Spleen (tissue), 11 donors: ENCODE results near the gene SMOC1. TPM values are rescaled to one million over a fixed set of nuclear protein-coding genes. Genes with fewer than 3 reads are reported as not detected.

Source experiments
- DNase-seq: peaks from one replicate; pipeline ENCODE4 v3.0.0-alpha.2; 2020
- H3K27ac ChIP-seq, 8 donors: fragments of 200-600 bp; sonication (generic) in 7 of 8; 1 replicate in 4 of 8; 2 replicates in 4 of 8; pipeline versions ENCODE4 v1.5.0 to v1.8.0; 2016 to 2021; ENCODE audit warnings: inconsistent platforms in 4 of 8, mild to moderate bottlenecking in 4 of 8, moderate library complexity in 1 of 8
- H3K27me3 ChIP-seq, 7 donors: fragments of 200-600 bp; sonication (generic) in 6 of 7; replicated peaks in 1 of 7; 1 replicate in 4 of 7; 2 replicates in 3 of 7; pipeline versions ENCODE4 v1.5.0 to v1.8.0; 2016 to 2021; ENCODE audit warnings: inconsistent platforms in 3 of 7, mild to moderate bottlenecking in 1 of 7
- H3K36me3 ChIP-seq, 6 donors: fragments of 200-600 bp; sonication (generic) in 5 of 6; 1 replicate in 4 of 6; 2 replicates in 2 of 6; pipeline versions ENCODE4 v1.5.0 to v1.8.0; 2016 to 2021; ENCODE audit warnings: inconsistent platforms in 2 of 6
- H3K4me1 ChIP-seq, 6 donors: fragments of 200-600 bp; sonication (generic) in 5 of 6; 1 replicate in 3 of 6; 2 replicates in 3 of 6; pipeline versions ENCODE4 v1.5.0 to v1.8.0; 2016 to 2021; ENCODE audit warnings: inconsistent platforms in 3 of 6
- H3K4me3 ChIP-seq, 8 donors: fragments of 200-600 bp; sonication (generic) in 7 of 8; 1 replicate in 4 of 8; 2 replicates in 4 of 8; pipeline versions ENCODE4 v1.5.0 to v1.8.0; 2016 to 2021; ENCODE audit warnings: inconsistent platforms in 4 of 8, mild to moderate bottlenecking in 4 of 8, moderate library complexity in 2 of 8
- H3K9me3 ChIP-seq, 8 donors: fragments of 200-600 bp; sonication (generic) in 7 of 8; 1 replicate in 4 of 8; 2 replicates in 4 of 8; pipeline versions ENCODE4 v1.5.0 to v1.8.0; 2016 to 2021; ENCODE audit warnings: inconsistent platforms in 4 of 8
- POLR2A ChIP-seq, 3 donors: fragments of 450-650 bp; IDR thresholded peaks; one replicate each; pipeline ENCODE4 v1.5.1; 2017; ENCODE audit warnings: antibody characterized with exemption in 3 of 3, mild to moderate bottlenecking in 1 of 3
- POLR2AphosphoS5 ChIP-seq, 3 donors: sonication (generic); formaldehyde crosslinking; IDR thresholded peaks; one replicate each; pipeline ENCODE4 v1.5.1; 2017; ENCODE audit warnings: antibody characterized with exemption in 3 of 3
- WGBS, 5 donors: extraction: QIAGEN DNeasy Blood & Tissue Kit in 3 of 5; methylation state at CpG; one replicate each; pipeline versions ENCODE4 v1.1.5 to v1.1.7; 2013 to 2018; 5-methylcytosine and 5-hydroxymethylcytosine counted together
- intact Hi-C: fragments of 100-400 bp; cut with DNase I; formaldehyde crosslinking; loops from one replicate; pipeline ENCODE4 v1.15.0; 2023; ENCODE audit warnings: low total_unique reads
- polyA plus RNA-seq, 3 donors: library from polyadenylated mRNA; stranded (reverse); fragments of 200-250 nt; gene quantifications; one replicate each; pipeline ENCODE4 v1.2.1, GENCODE V29; 2013
- total RNA-seq, 7 donors: library from RNA; depleted of rRNA in 3 of 7; stranded (reverse); fragments of >200 nt in 3 of 7; fragmentation: NEBNext Ultra II Directional in 4 of 7; extraction: Animal tissue kit (Norgen Biotek cat#: 25700) in 4 of 7; gene quantifications; one replicate each; pipeline versions ENCODE4 v1.1.0 to v1.2.1, GENCODE V29; 2016 to 2021
- TF ChIP-seq, protein P1 (sequence below), 11 experiments: fragments of 200-600 bp in 7 of 11; fragments of 450-650 bp in 4 of 11; sonication (generic) in 4 of 11; IDR thresholded peaks in 8 of 11; conservative IDR thresholded peaks in 3 of 11; 1 replicate in 7 of 11; 2 replicates in 4 of 11; pipeline versions ENCODE4 v1.4.0 to v1.8.0; 2016 to 2021; ENCODE audit warnings: antibody characterized with exemption in 11 of 11, inconsistent platforms in 4 of 11, mild to moderate bottlenecking in 1 of 11
- donor health status: healthy with polysubstance abuse.
- donor health status: DM: no; HTN: no; CAD: no; lungs with moderate emphysema.
- donor health status: DM: no; HTN: no; CAD: no.
- donor health status: Bipolar disorder and iron deficiency.
- donor health status: healthy.
- donor health status: DM: no; HTN: no; CAD: no.
- donor health status: DM: yes; HTN: yes; CAD: no.

SMOC1 gene
- total and polyA plus RNA-seq, 10 donors, result 6.1 to 108 (median 29.6) TPM

DNA sequence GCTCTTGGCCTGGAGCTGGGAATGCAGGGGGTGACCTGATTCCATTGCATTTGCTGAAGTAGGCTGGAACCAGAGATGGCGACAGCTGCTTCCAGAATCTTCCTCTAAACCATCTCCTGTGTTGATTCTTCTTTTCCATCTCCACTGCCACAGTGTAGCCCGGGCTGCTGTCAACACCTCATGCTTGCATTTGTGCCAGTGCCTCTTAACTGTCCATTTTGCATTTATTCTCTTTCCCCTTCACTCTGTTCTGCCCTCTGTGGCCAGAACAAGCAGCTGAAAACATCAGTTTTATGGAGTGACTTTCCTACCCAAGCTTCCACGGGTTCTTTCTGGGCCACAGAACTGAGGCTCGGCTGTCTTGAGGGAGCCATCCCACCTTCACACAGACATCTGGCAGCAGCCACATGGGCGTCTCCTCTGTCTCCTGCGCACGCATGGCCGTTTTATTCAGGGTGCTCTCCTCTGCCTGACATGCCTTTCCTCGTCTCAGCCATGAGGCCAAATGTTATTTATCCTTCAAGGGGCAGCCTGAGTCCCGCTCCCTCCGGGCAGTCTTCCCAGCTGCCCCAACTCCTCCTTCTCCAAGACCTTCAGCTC, 51.7 kb downstream of the SMOC1 start:
- Histone ChIP-seq H3K9me3 (no peaks in the 10 kb centered on the region), H3K27me3 (peaks cover 0 to 3% (median 0%) of the 10 kb centered on the region in 7 donors), H3K27ac (no peak overlapping the region), H3K4me3 (no peak overlapping the region), H3K4me1 (no peaks in the 10 kb centered on the region), H3K36me3 (no peaks in the 10 kb centered on the region)
- no peak for DNase-seq
- TF ChIP-seq POLR2A (IDR thresholded peaks at IDR 0.05), result no peak
- no peak for TF ChIP-seq POLR2AphosphoS5 (IDR thresholded peaks at IDR 0.05)
- TF ChIP-seq, protein P1, sequence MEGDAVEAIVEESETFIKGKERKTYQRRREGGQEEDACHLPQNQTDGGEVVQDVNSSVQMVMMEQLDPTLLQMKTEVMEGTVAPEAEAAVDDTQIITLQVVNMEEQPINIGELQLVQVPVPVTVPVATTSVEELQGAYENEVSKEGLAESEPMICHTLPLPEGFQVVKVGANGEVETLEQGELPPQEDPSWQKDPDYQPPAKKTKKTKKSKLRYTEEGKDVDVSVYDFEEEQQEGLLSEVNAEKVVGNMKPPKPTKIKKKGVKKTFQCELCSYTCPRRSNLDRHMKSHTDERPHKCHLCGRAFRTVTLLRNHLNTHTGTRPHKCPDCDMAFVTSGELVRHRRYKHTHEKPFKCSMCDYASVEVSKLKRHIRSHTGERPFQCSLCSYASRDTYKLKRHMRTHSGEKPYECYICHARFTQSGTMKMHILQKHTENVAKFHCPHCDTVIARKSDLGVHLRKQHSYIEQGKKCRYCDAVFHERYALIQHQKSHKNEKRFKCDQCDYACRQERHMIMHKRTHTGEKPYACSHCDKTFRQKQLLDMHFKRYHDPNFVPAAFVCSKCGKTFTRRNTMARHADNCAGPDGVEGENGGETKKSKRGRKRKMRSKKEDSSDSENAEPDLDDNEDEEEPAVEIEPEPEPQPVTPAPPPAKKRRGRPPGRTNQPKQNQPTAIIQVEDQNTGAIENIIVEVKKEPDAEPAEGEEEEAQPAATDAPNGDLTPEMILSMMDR (IDR thresholded peaks at IDR 0.05 in 8 of 11, conservative IDR thresholded peaks at IDR 0.05 in 3 of 11), result no peak
- intact Hi-C loops, result no loop called here
- 81 to 91% (median 86%) methylated on average over 11 of the region's 11 CpGs for WGBS, 5 donors

DNA sequence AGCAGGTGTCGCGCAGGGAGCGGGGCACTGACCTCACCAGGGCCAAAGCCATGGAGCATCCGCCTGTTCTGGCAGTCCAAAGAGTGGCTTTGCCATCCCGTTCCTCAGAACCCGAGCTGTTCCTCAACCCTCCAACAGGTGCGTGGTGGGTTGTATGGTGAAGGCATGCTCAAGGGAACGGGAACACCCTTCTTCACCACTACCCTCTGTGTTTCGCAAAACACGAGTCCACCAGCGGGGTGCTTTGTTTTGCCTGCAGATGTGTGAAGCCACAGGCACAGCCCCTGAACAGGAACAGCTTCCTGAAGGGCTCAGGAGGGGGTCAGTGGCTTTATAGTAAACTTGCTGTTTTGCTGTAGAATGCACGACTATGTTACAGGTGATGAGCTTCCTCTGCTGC, 52.7 kb downstream of the SMOC1 start:
- H3K4me1 ChIP-seq, result no peaks in the 10 kb centered on the region
- H3K4me3 ChIP-seq, result no peak overlapping the region
- H3K27me3 ChIP-seq, result peaks cover 0 to 6% (median 0%) of the 10 kb centered on the region in 7 donors
- H3K9me3 ChIP-seq, result no peaks in the 10 kb centered on the region
- intact Hi-C loops, result no loop called here
- WGBS, 5 donors, result 67 to 74% (median 68%) methylated on average over 12 of the region's 12 CpGs
- TF ChIP-seq, protein P1 (IDR thresholded peaks at IDR 0.05 in 8 of 11, conservative IDR thresholded peaks at IDR 0.05 in 3 of 11), result no peak
- TF ChIP-seq POLR2A (IDR thresholded peaks at IDR 0.05), result no peak
- TF ChIP-seq POLR2AphosphoS5 (IDR thresholded peaks at IDR 0.05), result no peak
- no peak for DNase-seq
- no peak overlapping the region for H3K27ac ChIP-seq
- no peaks in the 10 kb centered on the region for H3K36me3 ChIP-seq

GRCh38 chr14:69932391-69932790, 53.2 kb downstream of the SMOC1 start:
- Histone ChIP-seq H3K36me3 (no peaks in the 10 kb centered on the region), H3K9me3 (no peaks in the 10 kb centered on the region), H3K27ac (no peak overlapping the region), H3K4me1 (no peaks in the 10 kb centered on the region), H3K4me3 (no peak overlapping the region), H3K27me3 (peaks cover 0 to 6% (median 0%) of the 10 kb centered on the region in 7 donors)
- no peak for DNase-seq
- intact Hi-C loops, result no loop called here
- TF ChIP-seq, protein P1 (IDR thresholded peaks at IDR 0.05 in 8 of 11, conservative IDR thresholded peaks at IDR 0.05 in 3 of 11), result no peak
- TF ChIP-seq POLR2AphosphoS5 (IDR thresholded peaks at IDR 0.05) (no peak), POLR2A (IDR thresholded peaks at IDR 0.05) (no peak)
- WGBS, 5 donors, result 72 to 92% (median 83%) methylated on average over 10 of the region's 10 CpGs

GRCh38 chr14:69933623-69934275, 54.5 kb downstream of the SMOC1 start:
- H3K9me3 ChIP-seq, result no peaks in the 10 kb centered on the region
- intact Hi-C loops, result no loop called here
- H3K4me3 ChIP-seq, result no peak overlapping the region
- H3K27ac ChIP-seq, result no peak overlapping the region
- TF ChIP-seq, protein P1 (IDR thresholded peaks at IDR 0.05 in 8 of 11, conservative IDR thresholded peaks at IDR 0.05 in 3 of 11), result no peak
- TF ChIP-seq POLR2AphosphoS5 (IDR thresholded peaks at IDR 0.05), result no peak
- TF ChIP-seq POLR2A (IDR thresholded peaks at IDR 0.05), result no peak
- no peaks in the 10 kb centered on the region for H3K36me3 ChIP-seq
- H3K27me3 ChIP-seq, result peaks cover 0 to 6% (median 0%) of the 10 kb centered on the region in 7 donors
- 87 to 93% (median 91%) methylated on average over 9 of the region's 9 CpGs for WGBS, 5 donors
- no peaks in the 10 kb centered on the region for H3K4me1 ChIP-seq
- no peak for DNase-seq
